IPS-18c (cell line): ENCODE data around the gene LLGL2.
A peak's percentile ranks its signal among the peaks of the same experiment; 100 is the strongest.

Experiments used
- H3K4me3 ChIP-seq: 2 replicates; pipeline ENCODE4 v1.7.0; 2013; ENCODE audit warnings: low read depth, mild to moderate bottlenecking, low read length, moderate library complexity; ENCODE audit not compliant: insufficient read depth
- H3K9me3 ChIP-seq: one replicate; pipeline ENCODE4 v1.6.1; 2013; ENCODE audit warnings: mild to moderate bottlenecking, low read length, moderate library complexity; ENCODE audit not compliant: control insufficient read depth, insufficient read depth

The LLGL2 gene

GRCh38 chr17:75530837-75531720 lies 5.6 kb downstream of the LLGL2 start:
- H3K9me3 ChIP-seq = peaks cover 2% of the 10 kb centered on the region
- H3K4me3 ChIP-seq = no peak overlapping the region

DNA sequence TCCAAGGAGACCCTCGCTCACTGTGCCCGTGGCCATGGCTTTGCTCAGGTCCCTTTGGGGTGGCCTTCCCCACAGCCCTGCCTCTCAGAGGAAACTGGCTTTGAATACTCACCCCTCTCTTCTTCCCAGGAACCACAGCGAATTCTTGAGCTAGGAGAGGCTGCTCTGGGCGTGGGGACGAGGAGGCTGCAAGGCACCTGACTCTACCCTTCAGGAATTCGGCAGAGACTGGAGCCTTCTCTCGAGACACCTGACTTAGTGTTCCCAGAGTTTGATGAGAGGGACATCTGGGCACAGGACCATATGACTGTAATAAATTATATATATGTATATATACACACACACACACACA lies 6.2 kb downstream of the LLGL2 start:
- no peak overlapping the region for H3K4me3 ChIP-seq
- peaks cover 2% of the 10 kb centered on the region for H3K9me3 ChIP-seq

GRCh38 chr17:75535119-75535537 lies 9.6 kb downstream of the LLGL2 start:
- H3K9me3 ChIP-seq = peaks cover 2% of the 10 kb centered on the region
- H3K4me3 ChIP-seq = no peak overlapping the region

DNA sequence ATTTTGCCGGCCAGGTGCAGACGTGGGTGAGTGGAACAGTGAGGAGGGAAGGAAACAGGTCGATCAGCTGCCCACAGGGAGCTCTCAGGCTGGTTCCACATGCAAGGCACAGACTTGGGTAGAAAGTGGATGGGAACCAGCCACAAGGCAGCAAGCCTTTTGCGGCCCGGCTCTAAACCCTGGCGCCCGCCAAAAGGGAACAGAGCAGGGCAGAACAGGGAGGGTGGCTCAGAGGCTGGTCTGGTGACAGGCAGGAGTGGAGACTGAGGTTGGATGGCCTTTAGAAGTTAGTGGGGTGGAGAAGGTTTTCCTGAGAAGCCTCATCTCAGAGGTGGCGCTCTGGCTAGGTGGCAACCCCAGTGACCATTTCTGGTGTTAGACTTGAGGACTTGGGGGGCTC lies 10.4 kb downstream of the LLGL2 start:
- Histone ChIP-seq H3K9me3 (peaks cover 2% of the 10 kb centered on the region), H3K4me3 (no peak overlapping the region)

DNA sequence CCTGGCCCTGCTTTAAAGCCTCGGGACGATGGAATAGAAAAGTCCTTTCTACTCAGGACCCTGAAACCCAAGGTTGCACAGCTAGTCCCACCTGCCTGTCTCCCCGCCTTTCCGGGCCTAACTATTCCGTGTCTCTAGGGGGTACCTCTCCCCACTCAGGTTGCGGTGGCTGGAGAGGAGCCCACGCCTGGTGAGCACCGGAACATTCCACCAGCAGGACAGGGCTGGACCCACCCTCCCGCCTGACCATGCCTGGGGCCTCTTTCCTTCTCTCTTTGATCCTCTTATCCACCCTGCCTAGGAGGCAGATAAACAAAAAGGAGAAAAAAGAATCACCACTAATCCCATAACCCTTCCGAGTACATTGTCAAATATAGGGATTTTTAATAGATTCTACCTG lies 10.9 kb downstream of the LLGL2 start:
- peaks cover 2% of the 10 kb centered on the region for H3K9me3 ChIP-seq
- H3K4me3 ChIP-seq = no peak overlapping the region

DNA sequence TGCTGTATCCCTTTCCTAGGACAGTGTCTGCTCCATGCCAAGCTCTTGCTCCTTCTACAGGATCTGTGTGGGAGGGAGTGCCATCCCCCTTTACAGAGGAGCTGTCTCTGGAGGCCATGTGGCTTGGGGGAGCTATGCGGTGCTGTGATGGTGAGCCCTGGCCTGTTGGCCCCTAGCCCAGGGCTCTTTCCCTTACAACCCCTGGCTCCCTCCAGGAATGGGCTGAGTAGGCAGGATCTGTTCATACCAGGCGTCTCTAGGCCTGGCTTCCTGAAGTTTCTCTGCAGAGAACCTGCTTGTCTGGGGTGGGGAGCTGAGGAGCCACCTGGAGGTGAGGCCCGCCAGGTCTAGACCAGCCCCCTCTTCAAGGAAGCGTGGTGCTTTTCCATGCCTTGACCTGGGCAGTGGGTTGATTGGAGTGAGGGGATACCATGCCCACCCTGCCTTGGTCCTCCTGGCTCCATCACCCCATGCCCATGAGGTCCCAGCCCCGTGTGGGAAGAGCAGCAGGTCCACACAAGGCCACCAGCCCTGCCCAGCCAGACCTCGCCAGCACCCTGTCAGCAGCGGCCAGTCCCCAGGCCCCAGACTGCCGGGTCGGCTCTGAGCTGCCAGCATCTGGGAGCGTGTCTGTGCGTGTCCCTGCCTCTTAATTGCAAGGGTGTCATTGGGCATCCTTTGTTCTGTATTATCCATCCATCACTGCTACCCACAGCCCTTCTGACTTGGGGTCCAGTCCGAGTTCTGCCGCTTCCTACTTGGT lies 14.7 kb downstream of the LLGL2 start:
- Histone ChIP-seq H3K9me3 (no peaks in the 10 kb centered on the region), H3K4me3 (no peak overlapping the region)

- no peaks in the 10 kb centered on the region for H3K9me3 ChIP-seq
- no peak overlapping the region for H3K4me3 ChIP-seq
These were observed 15.5 kb downstream of the LLGL2 start for GRCh38 chr17:75540923-75541503.

GRCh38 chr17:75542229-75542628 lies 16.7 kb downstream of the LLGL2 start:
- Histone ChIP-seq H3K9me3 (no peaks in the 10 kb centered on the region), H3K4me3 (no peak overlapping the region)

DNA sequence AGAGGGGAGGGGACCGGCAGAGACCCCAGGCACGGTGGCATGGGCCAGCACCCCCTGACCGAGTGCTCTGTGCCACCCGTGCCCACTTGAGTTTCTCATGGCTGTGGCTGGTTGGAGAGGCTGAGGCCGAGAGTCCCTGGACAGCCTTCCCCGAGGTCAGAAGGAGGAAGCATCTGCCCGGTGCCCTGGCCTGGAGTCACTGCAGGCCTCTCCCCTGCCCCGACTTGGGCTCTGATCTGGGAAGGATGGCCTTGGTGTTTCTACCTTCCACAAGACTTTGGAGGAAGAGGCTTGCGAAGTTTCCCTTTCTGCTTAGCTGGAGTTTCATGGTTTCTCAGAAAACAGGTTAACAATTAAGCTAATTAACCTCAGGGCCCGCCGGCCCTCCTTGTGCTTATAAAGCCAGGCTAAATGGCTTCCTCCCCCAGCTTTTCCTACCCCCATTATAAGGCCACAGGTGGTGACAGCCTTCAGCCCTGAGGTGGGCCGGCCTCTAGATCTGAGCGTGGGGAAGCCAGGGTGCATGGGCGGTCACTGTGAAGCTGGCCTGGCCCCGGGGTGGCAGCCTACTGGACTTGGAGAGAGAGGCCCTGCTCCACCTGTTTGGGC lies 17.3 kb downstream of the LLGL2 start:
- Histone ChIP-seq H3K9me3 (no peaks in the 10 kb centered on the region), H3K4me3 (no peak overlapping the region)

GRCh38 chr17:75544250-75544649 lies 18.8 kb downstream of the LLGL2 start:
- Histone ChIP-seq H3K9me3 (no peaks in the 10 kb centered on the region), H3K4me3 (no peak overlapping the region)

GRCh38 chr17:75546181-75546580 lies 20.7 kb downstream of the LLGL2 start:
- H3K4me3 ChIP-seq = no peak overlapping the region
- no peaks in the 10 kb centered on the region for H3K9me3 ChIP-seq

GRCh38 chr17:75547091-75547490 lies 21.6 kb downstream of the LLGL2 start:
- Histone ChIP-seq H3K9me3 (no peaks in the 10 kb centered on the region), H3K4me3 (no peak overlapping the region)

DNA sequence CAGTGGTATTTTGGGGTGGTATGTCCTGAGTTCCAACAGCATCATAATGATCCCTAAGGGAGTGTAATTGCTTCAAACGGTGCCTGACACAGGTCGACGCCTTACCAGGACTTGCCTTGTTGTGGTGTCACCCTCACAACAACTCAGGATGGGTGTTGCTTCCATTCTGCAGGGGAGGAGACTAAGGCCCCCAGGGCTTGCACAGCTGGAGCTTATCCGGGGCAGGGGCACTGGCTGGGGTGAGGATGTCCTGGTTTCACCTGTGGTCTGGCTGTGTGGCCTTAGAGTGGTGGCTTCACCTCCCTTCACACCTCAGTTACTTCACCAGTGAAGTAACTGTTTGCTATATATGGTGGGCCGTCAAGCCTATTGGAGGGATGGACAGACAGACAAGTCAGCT lies 23.3 kb downstream of the LLGL2 start:
- Histone ChIP-seq H3K9me3 (no peaks in the 10 kb centered on the region), H3K4me3 (no peak overlapping the region)

- no peaks in the 10 kb centered on the region for H3K9me3 ChIP-seq
- no peak overlapping the region; the same call in 1 of the 2 replicates for H3K4me3 ChIP-seq
These were observed 24.0 kb downstream of the LLGL2 start for GRCh38 chr17:75549246-75550138.

DNA sequence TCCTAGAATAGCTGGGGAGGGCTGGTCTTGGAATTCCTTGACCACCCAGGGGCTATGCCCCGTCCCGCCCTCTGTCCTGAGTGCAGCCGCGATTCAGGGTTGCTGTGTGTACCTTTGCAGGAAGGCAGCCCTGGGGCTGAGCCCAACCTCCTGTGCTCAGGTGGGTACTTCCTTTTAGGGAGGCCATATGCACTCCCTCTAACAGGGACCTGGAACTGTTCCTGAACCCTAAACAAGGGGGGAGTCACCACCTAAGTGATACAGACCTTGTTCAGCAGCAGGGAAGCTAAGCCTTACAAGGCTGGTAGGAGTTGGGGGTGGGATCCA lies 24.6 kb downstream of the LLGL2 start:
- no peaks in the 10 kb centered on the region for H3K9me3 ChIP-seq

DNA sequence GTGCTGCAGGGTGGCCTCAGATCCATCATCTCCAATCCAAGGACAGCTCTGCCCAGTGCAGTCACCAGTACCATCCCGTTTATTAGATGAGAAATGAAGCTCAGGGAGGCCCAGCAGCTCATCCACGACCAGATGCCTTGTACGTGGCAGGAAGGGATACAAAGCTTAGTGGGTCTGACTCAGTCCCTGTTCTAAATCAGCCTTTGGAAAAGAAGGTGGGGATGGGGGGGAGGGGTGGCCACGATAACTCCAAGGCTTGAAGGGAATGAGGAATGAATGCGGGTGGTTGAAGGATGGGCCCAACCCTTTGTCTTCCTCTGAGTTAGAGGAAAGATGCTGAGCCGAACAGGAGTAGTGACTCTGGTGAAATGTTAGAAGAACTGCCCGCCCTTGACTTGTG lies 25.8 kb downstream of the LLGL2 start:
- peaks cover 2% of the 10 kb centered on the region for H3K9me3 ChIP-seq
- H3K4me3 ChIP-seq = peak overlapping the region; percentile 20; the same call in 1 of the 2 replicates

More for the DNA sequence above, 24.6 kb downstream of the LLGL2 start:
- H3K4me3 ChIP-seq = no peak overlapping the region; the same call in 1 of the 2 replicates
